H1 (cell line): ENCODE measurements around the gene MYRIP. TPM values are rescaled to one million over a fixed set of nuclear protein-coding genes. Genes with fewer than 3 reads are reported as not detected.
A peak's percentile ranks its signal among the peaks of the same experiment; 100 is the strongest.

Experiments used
- CTCF ChIA-PET: fragments of 300-600 bp; sonication (Branson Sonifier 250); formaldehyde crosslinking; loops from one replicate; lab custom pipeline; 2021; ENCODE audit not compliant: partially characterized antibody; lab: Charles Lee
- POLR2A ChIA-PET: fragments of 300-600 bp; sonication (Branson Sonifier 250); formaldehyde crosslinking; loops from one replicate; lab custom pipeline; 2021; ENCODE audit warnings: inconsistent platforms; ENCODE audit not compliant: partially characterized antibody; lab: Charles Lee
- DNase-seq, 2 experiments: peaks; one replicate each; pipeline versions ENCODE4 v3.0.0 to v3.0.0-alpha.2; 2010 to 2022; ENCODE audit warnings: low spot score in 2 of 2, low read depth in 1 of 2, mixed read lengths in 1 of 2
- FAIRE-seq: peaks from 2 replicates; lab custom pipeline; 2011; peaks lifted over from hg19 to GRCh38; lab: Jason Lieb, UNC
- H2AFZ ChIP-seq: 2 replicates; pipeline ENCODE4 v1.8.1; 2012; ENCODE audit warnings: low read length, inconsistent platforms
- H2AK5ac ChIP-seq: 2 replicates; pipeline ENCODE4 v1.6.1; 2013; ENCODE audit warnings: low read depth, low read length
- H2BK120ac ChIP-seq: replicated peaks from 2 replicates; pipeline ENCODE3; 2013; ENCODE audit warnings: low read depth, low read length, inconsistent platforms
- H2BK12ac ChIP-seq: 2 replicates; pipeline ENCODE4 v1.6.1; 2013; ENCODE audit warnings: low read depth, low read length
- H2BK15ac ChIP-seq: 2 replicates; pipeline ENCODE4 v1.6.1; 2013; ENCODE audit warnings: low read length
- H2BK20ac ChIP-seq: 2 replicates; pipeline ENCODE4 v1.6.1; 2013; ENCODE audit warnings: low read length
- H2BK5ac ChIP-seq: 2 replicates; pipeline ENCODE4 v1.6.1; 2013; ENCODE audit warnings: low read depth, low read length
- H3K14ac ChIP-seq: 2 replicates; pipeline ENCODE4 v1.6.1; 2013; ENCODE audit warnings: inconsistent platforms; ENCODE audit not compliant: insufficient read length
- H3K18ac ChIP-seq: 2 replicates; pipeline ENCODE4 v1.6.1; 2013; ENCODE audit warnings: low read length; ENCODE audit errors: extremely low read depth
- H3K23ac ChIP-seq: 2 replicates; pipeline ENCODE4 v1.6.1; 2013; ENCODE audit warnings: inconsistent platforms; ENCODE audit not compliant: insufficient read length
- H3K23me2 ChIP-seq: 2 replicates; pipeline ENCODE4 v1.6.1; 2013; ENCODE audit warnings: low read depth, low read length
- H3K27ac ChIP-seq: 2 replicates; pipeline ENCODE4 v1.6.1; 2011; ENCODE audit warnings: low read depth, low read length, inconsistent platforms
- H3K27me3 ChIP-seq, 4 experiments: replicated peaks in 1 of 4; 1 replicate in 1 of 4; 2 replicates in 3 of 4; pipeline versions ENCODE4 v1.6.1 to v1.8.1; 2011 to 2013; ENCODE audit warnings: low read length in 3 of 4, mild to moderate bottlenecking in 3 of 4, inconsistent platforms in 2 of 4, mixed read lengths in 2 of 4, moderate library complexity in 1 of 4; ENCODE audit not compliant: control insufficient read depth in 3 of 4, insufficient read depth in 3 of 4; ENCODE audit errors: extremely low read depth in 1 of 4
- H3K36me3 ChIP-seq, 4 experiments: 2 replicates each; pipeline versions ENCODE4 v1.6.1 to v1.8.1; 2011 to 2013; ENCODE audit warnings: mild to moderate bottlenecking in 4 of 4, low read length in 3 of 4, moderate library complexity in 2 of 4, control low read depth in 1 of 4, inconsistent platforms in 1 of 4; ENCODE audit not compliant: insufficient read depth in 4 of 4, control insufficient read depth in 2 of 4
- H3K4ac ChIP-seq: replicated peaks from 2 replicates; pipeline ENCODE3; 2013; ENCODE audit warnings: low read length, low read depth, mixed read lengths, inconsistent platforms; ENCODE audit not compliant: insufficient read length
- H3K4me1 ChIP-seq, 4 experiments: replicated peaks in 1 of 4; 1 replicate in 1 of 4; 2 replicates in 3 of 4; pipeline versions ENCODE4 v1.6.1 to v1.8.1; 2011 to 2013; ENCODE audit warnings: low read length in 3 of 4, inconsistent platforms in 2 of 4, mixed read lengths in 1 of 4; ENCODE audit not compliant: insufficient read depth in 4 of 4, control insufficient read depth in 3 of 4
- H3K4me2 ChIP-seq, 2 experiments: 2 replicates each; pipeline versions ENCODE4 v1.6.1 to v1.8.1; 2011 to 2013; ENCODE audit warnings: low read depth in 2 of 2, low read length in 2 of 2, control low read depth in 1 of 2, inconsistent platforms in 1 of 2, mild to moderate bottlenecking in 1 of 2; ENCODE audit not compliant: insufficient read depth in 1 of 2
- H3K4me3 ChIP-seq, 4 experiments: fragments of 200-600, 300-600 bp in 1 of 4; sonication (generic), shearing (Covaris generic), sonication (Bioruptor Twin) in 1 of 4; 2 replicates each; pipeline versions ENCODE4 v1.5.1 to v1.8.1; 2011 to 2016; ENCODE audit warnings: low read length in 4 of 4, low read depth in 3 of 4, control low read depth in 2 of 4, inconsistent platforms in 2 of 4, mild to moderate bottlenecking in 2 of 4, mixed read lengths in 1 of 4, moderate library complexity in 1 of 4; ENCODE audit not compliant: insufficient read depth in 2 of 4; ENCODE audit errors: extremely low read depth in 1 of 4
- H3K56ac ChIP-seq: replicated peaks from 2 replicates; pipeline ENCODE3; 2013; ENCODE audit warnings: low read depth, mild to moderate bottlenecking, mixed read lengths, low read length, inconsistent platforms; ENCODE audit not compliant: insufficient read length
- H3K79me1 ChIP-seq: 2 replicates; pipeline ENCODE4 v1.6.1; 2013; ENCODE audit warnings: low read depth, low read length, control low read depth
- H3K79me2 ChIP-seq, 2 experiments: 2 replicates each; pipeline versions ENCODE4 v1.6.1 to v1.8.1; 2012 to 2013; ENCODE audit warnings: low read length in 2 of 2, mild to moderate bottlenecking in 2 of 2, inconsistent platforms in 1 of 2; ENCODE audit not compliant: insufficient read depth in 2 of 2, control insufficient read depth in 1 of 2
- H3K9ac ChIP-seq, 4 experiments: replicated peaks in 1 of 4; 1 replicate in 1 of 4; 2 replicates in 3 of 4; pipeline versions ENCODE4 v1.6.1 to v1.8.1; 2011 to 2013; ENCODE audit warnings: low read depth in 3 of 4, low read length in 3 of 4, control low read depth in 2 of 4, mild to moderate bottlenecking in 2 of 4, moderate library complexity in 2 of 4, inconsistent platforms in 1 of 4; ENCODE audit errors: extremely low read depth in 1 of 4
- H3K9me3 ChIP-seq, 2 experiments: 2 replicates each; pipeline versions ENCODE4 v1.6.1 to v1.8.1; 2012 to 2013; ENCODE audit warnings: mild to moderate bottlenecking in 2 of 2, moderate library complexity in 2 of 2, control low read depth in 1 of 2, inconsistent platforms in 1 of 2, low read depth in 1 of 2, low read length in 1 of 2, mixed read lengths in 1 of 2; ENCODE audit not compliant: insufficient read depth in 2 of 2
- H4K20me1 ChIP-seq, 2 experiments: replicated peaks in 1 of 2; 2 replicates each; pipeline versions ENCODE3 to v1.8.1; 2011 to 2013; ENCODE audit warnings: inconsistent platforms in 2 of 2, low read length in 2 of 2, mild to moderate bottlenecking in 1 of 2; ENCODE audit not compliant: insufficient read depth in 2 of 2, control insufficient read depth in 1 of 2
- H4K5ac ChIP-seq: 2 replicates; pipeline ENCODE4 v1.6.1; 2013; ENCODE audit warnings: low read length, low read depth, mixed read lengths, inconsistent platforms; ENCODE audit not compliant: insufficient read length
- H4K8ac ChIP-seq: 2 replicates; pipeline ENCODE4 v1.8.0; 2013; ENCODE audit warnings: mild to moderate bottlenecking, moderate library complexity, low read length, inconsistent platforms; ENCODE audit not compliant: insufficient read depth; ENCODE audit errors: extremely low read depth
- H4K91ac ChIP-seq: replicated peaks from 2 replicates; pipeline ENCODE3; 2013; ENCODE audit warnings: low read length, mixed read lengths, inconsistent platforms; ENCODE audit not compliant: insufficient read length
- ATF3 ChIP-seq: IDR thresholded peaks from 2 replicates; pipeline ENCODE4 v1.6.1; 2011; ENCODE audit warnings: low read depth, mild to moderate bottlenecking, low read length; ENCODE audit not compliant: insufficient read depth
- CTCF ChIP-seq, 3 experiments: IDR thresholded peaks; 1 replicate in 2 of 3; 2 replicates in 1 of 3; pipeline versions ENCODE4 v1.5.1 to v1.6.1; 2011; ENCODE audit warnings: low read length in 3 of 3, mild to moderate bottlenecking in 3 of 3, inconsistent platforms in 2 of 3, low read depth in 1 of 3, moderate library complexity in 1 of 3; ENCODE audit not compliant: insufficient read depth in 1 of 3; ENCODE audit errors: control extremely low read depth in 1 of 3
- FOSL1 ChIP-seq: IDR thresholded peaks from 2 replicates; pipeline ENCODE4 v1.6.1; 2011; ENCODE audit warnings: mild to moderate bottlenecking, low read depth, low read length, moderate library complexity; ENCODE audit not compliant: insufficient read depth
- MAX ChIP-seq: IDR thresholded peaks from 2 replicates; pipeline ENCODE4 v1.6.1; 2012; ENCODE audit warnings: inconsistent platforms
- RAD21 ChIP-seq, 2 experiments: IDR thresholded peaks in 1 of 2; conservative IDR thresholded peaks in 1 of 2; 2 replicates each; pipeline ENCODE4 v1.6.1; 2011; ENCODE audit warnings: low read depth in 2 of 2, low read length in 2 of 2, improper control_type of control experiment in 1 of 2, inconsistent platforms in 1 of 2, mild to moderate bottlenecking in 1 of 2, moderate library complexity in 1 of 2
- RFX5 ChIP-seq: IDR thresholded peaks from 2 replicates; pipeline ENCODE4 v1.6.1; 2011; ENCODE audit warnings: low read depth, low read length, improper control_type of control experiment, borderline replicate concordance
- TAF1 ChIP-seq: IDR thresholded peaks from 2 replicates; pipeline ENCODE4 v1.6.1; 2011; ENCODE audit warnings: mild to moderate bottlenecking, low read depth, low read length
- TBP ChIP-seq: IDR thresholded peaks from 2 replicates; pipeline ENCODE4 v1.6.1; 2011; ENCODE audit warnings: low read depth, low read length, improper control_type of control experiment
- TEAD4 ChIP-seq: IDR thresholded peaks from 2 replicates; pipeline ENCODE4 v1.6.1; 2012; ENCODE audit warnings: low read depth, low read length, inconsistent platforms, mixed read lengths
- WGBS, 2 experiments: shearing (Covaris generic) in 1 of 2; methylation state at CpG; one replicate each; pipeline versions ENCODE4 v1.1.6 to v1.1.7; 2013 to 2015; ENCODE audit warnings: low lambda C conversion rate in 2 of 2, mixed read lengths in 2 of 2, inconsistent platforms in 1 of 2, low coverage in 1 of 2, missing lambda C conversion rate in 1 of 2; ENCODE audit not compliant: insufficient replicate concordance in 2 of 2, insufficient coverage in 1 of 2, insufficient read length in 1 of 2; ENCODE audit errors: extremely low coverage in 1 of 2, missing lambda C conversion rate in 1 of 2; 5-methylcytosine and 5-hydroxymethylcytosine counted together
- polyA plus RNA-seq, 7 experiments: library from polyadenylated mRNA; depleted of rRNA in 3 of 7; stranded (reverse) in 5 of 7; unstranded in 2 of 7; fragments of >200 nt in 5 of 7; fragments of 200-250 nt in 2 of 7; gene quantifications; 1 replicate in 5 of 7; 2 replicates in 1 of 7; 4 replicates in 1 of 7; pipeline versions ENCODE4 v1.2.1 to v1.2.3, GENCODE V29; 2011 to 2013; ENCODE audit warnings: missing spikeins in 2 of 7, mixed read lengths in 2 of 7
- total RNA-seq: library from RNA; stranded (reverse); fragmentation: NEBNext Ultra II Directional; extraction: Animal tissue kit (Norgen Biotek cat#: 25700); gene quantifications from 2 replicates; pipeline ENCODE4 v1.2.1, GENCODE V29; 2021

The MYRIP gene
- total and polyA plus RNA-seq, 2 of the 8 experiments (the other 6 are each of a cell fraction or from before 2014, with no cell fraction given) = 0.54 to 4.3 TPM

GRCh38 chr3:40166997-40167396 lies 357.6 kb downstream of the MYRIP start:
- ChIA-PET POLR2A (no interaction called here), CTCF (interaction anchor here (0.5 to 9.1 kb wide), 14 partner anchors 13 to 759 kb away, joined by 3 to 111 read pairs (median 3); no protein-coding TSS in a partner anchor)
- H3K4me1 ChIP-seq = no peaks in the 10 kb centered on the region; a peak in 1 of 7 replicates
- H3K4ac ChIP-seq = no peak overlapping the region
- H3K9me3 ChIP-seq = no peaks in the 10 kb centered on the region
- no peak overlapping the region for H3K9ac ChIP-seq
- H3K18ac ChIP-seq = no peak overlapping the region
- no peaks in the 10 kb centered on the region for H3K36me3 ChIP-seq
- H3K27ac ChIP-seq = no peak overlapping the region
- H3K56ac ChIP-seq = no peak overlapping the region
- no peak overlapping the region for H2BK12ac ChIP-seq
- H3K79me2 ChIP-seq = no peaks in the 10 kb centered on the region
- H2AFZ ChIP-seq = 0 out of 2 replicates have a peak overlapping the region, but pooled peaks have one; percentile 36
- H4K8ac ChIP-seq = no peak overlapping the region
- no peak overlapping the region for H2BK5ac ChIP-seq
- WGBS, 2 experiments = 72% methylated on average over 2 of the region's 2 CpGs; no CpG with 5 or more reads in 1 of the 2 experiments
- FAIRE-seq (no peak), DNase-seq (peak in 1 of 2 experiments; percentile 56)
- H4K91ac ChIP-seq = no peak overlapping the region
- no peaks in the 10 kb centered on the region for H3K27me3 ChIP-seq
- no peak overlapping the region for H2BK15ac ChIP-seq
- H3K23me2 ChIP-seq = no peaks in the 10 kb centered on the region
- H3K4me2 ChIP-seq = no peak overlapping the region
- no peak overlapping the region for H4K5ac ChIP-seq
- H2AK5ac ChIP-seq = no peak overlapping the region
- no peak overlapping the region for H2BK120ac ChIP-seq
- no peak overlapping the region for H3K23ac ChIP-seq
- no peaks in the 10 kb centered on the region for H4K20me1 ChIP-seq
- no peak overlapping the region for H3K4me3 ChIP-seq
- H3K79me1 ChIP-seq = no peaks in the 10 kb centered on the region
- H3K14ac ChIP-seq = no peak overlapping the region
- H2BK20ac ChIP-seq = no peak overlapping the region
- TF ChIP-seq ATF3 (no peak), MAX (0 out of 2 replicates have a peak, but pooled peaks have one; percentile 15), FOSL1 (no peak), CTCF (IDR thresholded peaks at IDR 0.05; ENCODE audit: control extremely low read depth in 1 of 3, insufficient read depth in 1 of 3, low read depth in 1 of 3, low read length in 3 of 3) (peak; percentile 52 to 74 (median 69)), TAF1 (no peak), TBP (0 out of 2 replicates have a peak, but pooled peaks have one; percentile 21), TEAD4 (no peak), RAD21 (IDR thresholded peaks at IDR 0.05 in 1 of 2, conservative IDR thresholded peaks at IDR 0.05 in 1 of 2; ENCODE audit: low read depth in 2 of 2, low read length in 2 of 2) (peak; percentile 34 to 52), RFX5 (no peak)
